GM19238 (cell line): ENCODE measurements around the gene TFEC.
"Not testable (repeated sequence)": the region's sequence is repeated elsewhere in the genome, so short reads cannot be mapped to it uniquely, and the experiment has no call there.

Source experiments
- DNase-seq: peaks from one replicate; pipeline ENCODE4 v3.0.0; 2011; ENCODE audit warnings: low spot score; ENCODE audit not compliant: insufficient read length

TFEC gene

GRCh38 chr7:115988401-115988800 is 42.2 kb downstream of the TFEC start:
- no peak for DNase-seq

DNA sequence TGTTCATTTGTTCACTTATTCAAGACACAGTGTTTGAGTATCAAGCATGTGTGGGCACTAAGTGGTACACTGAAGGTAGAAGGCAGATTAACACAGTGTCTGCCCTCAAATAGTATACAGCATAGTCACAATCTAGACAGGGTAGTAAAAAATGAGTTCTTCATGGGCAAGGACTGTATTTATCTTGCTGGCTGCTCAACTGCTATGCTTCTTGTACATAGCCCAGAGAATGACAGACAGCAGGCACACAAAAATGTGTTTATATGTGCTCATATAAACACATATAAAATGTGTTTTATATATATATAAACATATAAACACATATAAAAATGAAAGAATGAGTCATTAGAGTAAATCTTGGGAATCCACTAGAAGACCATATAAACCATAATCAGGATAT is 43.1 kb downstream of the TFEC start:
- no peak for DNase-seq

- no peak for DNase-seq
These were observed 46.5 kb downstream of the TFEC start for GRCh38 chr7:115984105-115984504.

GRCh38 chr7:115980159-115980558 is 50.4 kb downstream of the TFEC start:
- no peak for DNase-seq

DNA sequence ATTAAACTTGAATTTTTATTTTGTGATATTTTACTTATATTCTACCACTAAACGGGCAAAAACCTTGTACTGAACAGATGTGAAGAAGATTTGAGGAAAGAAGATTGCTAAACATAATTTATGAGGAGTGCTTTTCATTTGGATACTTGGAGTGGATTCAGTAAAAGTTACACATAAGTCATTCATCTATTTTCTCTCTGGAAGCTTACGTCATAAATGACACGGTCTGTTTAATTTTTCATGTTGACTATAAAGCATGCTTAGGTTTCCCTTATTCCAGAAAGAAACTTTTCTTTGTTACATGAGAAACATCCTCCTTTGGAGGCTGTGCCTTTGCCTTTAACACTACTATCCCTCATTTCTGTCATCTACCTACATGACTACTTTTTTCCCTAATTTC is 53.9 kb downstream of the TFEC start:
- DNase-seq, result no peak

DNA sequence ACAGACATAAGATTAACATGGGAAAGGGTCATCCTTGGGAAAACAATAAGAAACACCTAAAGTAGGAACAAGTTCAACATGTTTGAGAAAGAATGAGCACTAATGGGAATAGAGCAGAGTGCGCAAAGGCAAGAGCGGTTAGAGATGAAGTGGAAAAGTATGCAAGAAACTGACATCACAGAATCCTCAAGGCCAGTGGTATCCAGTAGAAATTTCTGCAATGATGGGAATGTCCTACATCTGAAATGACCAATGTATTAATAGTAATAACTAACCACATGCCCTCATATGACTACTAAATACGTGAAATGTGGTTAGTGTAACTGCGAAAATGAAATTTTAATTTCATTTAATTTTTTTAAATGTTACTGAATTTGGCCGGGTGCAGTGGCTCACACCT is 54.8 kb downstream of the TFEC start:
- no peak for DNase-seq

- DNase-seq, result no peak
These were observed 57.2 kb downstream of the TFEC start for GRCh38 chr7:115973406-115973805.

- DNase-seq, result no peak
These were observed 59.1 kb downstream of the TFEC start for GRCh38 chr7:115971506-115971905.

- no peak for DNase-seq
These were observed 62.0 kb downstream of the TFEC start for GRCh38 chr7:115968596-115968995.

DNA sequence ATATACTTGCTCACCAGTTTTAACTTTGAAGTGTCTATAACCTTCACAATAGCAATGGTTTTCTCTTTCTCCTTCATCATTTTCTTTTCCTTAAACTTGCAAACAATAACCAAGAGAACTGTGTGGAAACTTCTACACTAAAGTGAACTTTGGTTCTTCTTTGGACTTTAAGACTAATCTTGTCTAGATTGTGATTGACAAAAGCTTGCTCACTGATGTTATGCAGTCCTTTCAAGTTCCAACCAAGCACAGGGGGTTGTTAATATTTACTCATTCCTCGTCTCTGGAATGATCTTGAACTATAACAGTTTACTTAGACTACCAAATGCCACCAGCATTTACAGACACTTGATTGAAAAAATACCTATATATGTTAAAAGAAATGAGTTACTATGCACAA is 62.4 kb downstream of the TFEC start:
- DNase-seq, result no peak

DNA sequence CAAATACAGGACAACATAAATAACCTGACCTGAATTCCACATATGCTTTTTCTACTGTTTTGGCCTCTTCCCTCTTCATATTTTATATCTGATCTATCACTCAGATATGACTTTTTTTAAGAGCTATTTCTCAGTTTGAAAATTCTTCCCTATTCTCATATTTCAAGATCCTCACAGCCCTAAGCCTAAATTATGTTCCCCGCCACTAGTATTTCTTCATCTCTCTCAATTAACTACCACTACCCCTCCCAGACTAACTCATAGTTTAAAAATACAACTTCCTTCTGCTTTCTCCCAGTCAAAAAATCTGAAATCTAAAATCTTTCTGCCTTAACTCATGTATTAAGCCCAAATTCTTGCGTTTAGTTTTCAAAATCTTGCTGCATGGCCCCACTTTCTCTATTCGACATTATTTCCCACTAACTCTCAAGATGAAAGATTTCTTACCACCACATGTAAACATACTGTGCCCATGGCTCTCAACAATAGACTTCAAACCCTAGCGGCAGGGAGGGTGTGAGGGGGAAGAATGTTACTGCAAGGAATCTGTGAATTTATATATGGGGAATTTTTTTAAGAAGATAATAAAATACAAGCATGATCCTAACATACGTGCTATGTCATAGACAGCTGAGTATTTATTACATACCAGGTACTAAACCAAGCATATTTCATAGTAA is 64.6 kb downstream of the TFEC start:
- DNase-seq, result no peak

- no peak for DNase-seq
These were observed 65.3 kb downstream of the TFEC start for GRCh38 chr7:115965236-115965635.

- no peak for DNase-seq
These were observed 65.8 kb downstream of the TFEC start for GRCh38 chr7:115964799-115965198.

GRCh38 chr7:115962340-115962739 is 68.2 kb downstream of the TFEC start:
- DNase-seq, result no peak

GRCh38 chr7:115953592-115954255 is 76.8 kb downstream of the TFEC start:
- DNase-seq, result no peak

- DNase-seq, result no peak
These were observed 77.7 kb downstream of the TFEC start for GRCh38 chr7:115952832-115953231.

DNA sequence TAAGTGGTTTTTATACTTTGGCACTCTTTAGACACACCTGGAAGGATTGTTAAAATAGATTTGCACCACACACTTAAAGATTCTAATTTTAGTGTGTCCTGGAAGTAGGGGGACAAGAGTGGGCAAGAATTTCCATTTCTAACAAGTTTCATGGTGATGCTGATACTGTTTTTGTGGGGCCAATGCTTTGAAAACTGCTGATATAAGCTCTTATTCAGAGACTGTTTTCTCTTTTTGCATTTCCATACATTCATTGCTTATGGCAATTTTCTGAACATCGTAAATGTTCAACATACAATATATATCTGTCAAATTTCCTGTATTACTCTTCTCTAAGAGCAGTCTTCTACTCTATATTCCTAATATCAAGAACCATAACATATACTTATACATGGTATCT is 79.0 kb downstream of the TFEC start:
- DNase-seq, result no peak

DNA sequence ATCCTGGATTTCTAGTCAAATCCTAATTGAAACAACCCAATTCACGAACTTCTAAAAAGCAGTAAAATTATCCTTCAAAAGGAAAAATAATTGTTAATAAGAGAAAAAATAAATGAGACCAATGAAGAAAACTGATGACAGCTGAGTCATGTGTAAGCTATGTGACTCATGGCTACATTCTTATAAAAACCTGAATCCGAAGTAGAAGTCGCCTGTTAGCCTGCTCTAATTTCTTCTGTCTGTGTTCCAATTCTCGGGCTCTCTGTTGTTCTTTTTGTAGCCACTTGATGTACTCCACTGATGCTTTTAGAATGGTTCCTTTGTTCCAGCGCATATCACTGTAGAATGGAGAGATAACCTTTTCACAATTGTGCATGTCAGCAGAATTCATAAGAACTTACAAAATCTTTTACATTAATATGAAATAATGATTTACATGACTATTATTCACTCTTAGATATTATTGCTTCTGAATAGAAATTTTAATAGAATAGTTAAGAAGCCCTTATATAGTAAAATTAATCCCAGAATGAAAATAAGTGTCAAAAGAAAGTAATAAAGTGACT is 88.8 kb downstream of the TFEC start:
- no peak for DNase-seq

DNA sequence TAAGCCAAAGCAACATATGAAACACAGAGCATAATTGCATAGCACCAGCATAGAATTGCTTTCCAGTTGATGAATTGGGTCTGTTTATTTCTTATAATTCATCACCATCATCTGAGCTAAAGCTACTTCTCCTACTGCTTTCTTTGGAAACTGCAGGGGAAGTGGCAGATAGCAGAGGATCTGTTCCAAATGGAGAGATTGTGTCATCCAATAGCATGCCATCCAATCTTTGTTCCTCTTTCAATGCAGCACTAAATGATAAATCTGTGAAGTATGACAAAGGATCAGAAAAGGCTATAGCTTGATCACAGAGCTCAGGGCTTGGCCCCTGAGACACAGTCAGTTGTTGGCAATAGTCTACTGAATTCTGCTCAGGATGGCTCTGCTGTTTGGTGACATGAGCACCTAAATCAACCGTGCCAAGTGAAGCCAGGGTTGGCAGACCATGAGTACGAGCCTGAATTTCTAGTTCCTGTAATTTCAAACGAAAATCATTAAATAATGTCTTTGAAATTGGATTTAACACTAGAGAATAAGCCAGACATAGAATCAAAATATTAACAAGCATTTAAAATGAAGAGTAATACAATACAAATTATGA is 90.0 kb downstream of the TFEC start:
- no peak for DNase-seq

DNA sequence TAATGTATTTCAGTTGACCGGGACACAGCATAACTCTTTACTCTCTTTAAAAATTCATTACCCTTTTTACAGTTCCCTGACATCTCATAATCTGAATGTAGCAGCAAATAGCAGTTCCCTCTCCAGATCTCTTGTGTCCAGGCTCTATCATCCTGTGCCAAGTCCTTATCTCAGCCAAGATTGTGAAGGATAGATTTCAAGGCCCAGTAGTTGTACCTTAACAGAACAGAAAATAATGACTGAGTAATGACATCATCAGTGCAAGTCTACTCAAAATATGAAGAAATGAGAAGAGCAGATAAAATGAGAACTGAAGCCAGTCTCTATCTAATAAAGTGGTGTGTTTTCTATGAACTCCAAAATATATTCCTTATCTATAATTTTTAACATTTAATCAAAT is 92.6 kb downstream of the TFEC start:
- DNase-seq, result no peak

GRCh38 chr7:115933471-115933870 is 97.1 kb downstream of the TFEC start:
- no peak for DNase-seq

- no peak for DNase-seq
These were observed 97.7 kb downstream of the TFEC start for GRCh38 chr7:115932880-115933279.

- DNase-seq, result not testable (repeated sequence)
These were observed 100.4 kb downstream of the TFEC start for GRCh38 chr7:115930184-115930583.
